OCI-LY3 (cell line): ENCODE data around the gene ZNF776.
"Not testable (repeated sequence)": the region's sequence is repeated elsewhere in the genome, so short reads cannot be mapped to it uniquely, and the experiment has no call there.

ENCODE experiments used
- H2AFZ ChIP-seq: fragments of 200-600, 300-600 bp; shearing (Covaris generic); 2 replicates; pipeline ENCODE4 v1.6.0; 2014; ENCODE audit warnings: antibody characterized with exemption, low read depth, low read length
- H3K27ac ChIP-seq: fragments of 200-600, 300-600 bp; sonication (generic); 2 replicates; pipeline ENCODE4 v1.5.1; 2014; ENCODE audit warnings: mild to moderate bottlenecking, low read length, moderate library complexity, mixed read lengths
- H3K27me3 ChIP-seq: fragments of 200-600, 300-600 bp; sonication (generic); 2 replicates; pipeline ENCODE4 v1.6.1; 2014; ENCODE audit warnings: low read depth, low read length, mixed read lengths
- H3K36me3 ChIP-seq: fragments of 200-600, 300-600 bp; sonication (generic); replicated peaks from 2 replicates; pipeline ENCODE3; 2014; ENCODE audit warnings: low read depth, low read length, mixed read lengths
- H3K4me1 ChIP-seq: fragments of 300-600, 200-600 bp; sonication (generic); 2 replicates; pipeline ENCODE4 v1.6.1; 2014; ENCODE audit warnings: low read length, mixed read lengths
- H3K4me2 ChIP-seq: fragments of 200-600, 300-600 bp; sonication (generic); 2 replicates; pipeline ENCODE4 v1.6.1; 2014; ENCODE audit warnings: low read length, mixed read lengths
- H3K4me3 ChIP-seq: fragments of 300-600, 200-600 bp; sonication (generic); 2 replicates; pipeline ENCODE4 v1.5.1; 2014; ENCODE audit warnings: antibody characterized with exemption, mild to moderate bottlenecking, low read length, moderate library complexity
- H3K79me2 ChIP-seq: fragments of 300-600, 200-600 bp; shearing (Covaris generic); 2 replicates; pipeline ENCODE4 v1.6.1; 2014; ENCODE audit warnings: mild to moderate bottlenecking, low read length, mixed read lengths
- H3K9ac ChIP-seq: fragments of 300-600, 200-600 bp; shearing (Covaris generic); 2 replicates; pipeline ENCODE4 v1.6.0; 2014; ENCODE audit warnings: mild to moderate bottlenecking, low read length, moderate library complexity
- H3K9me3 ChIP-seq: fragments of 200-600, 300-600 bp; shearing (Covaris generic); 2 replicates; pipeline ENCODE4 v1.6.1; 2014; ENCODE audit warnings: low read length, mixed read lengths; ENCODE audit not compliant: insufficient read depth
- H4K20me1 ChIP-seq: fragments of 200-600, 300-600 bp; sonication (generic); 2 replicates; pipeline ENCODE4 v1.6.1; 2016; ENCODE audit warnings: low read length, mixed read lengths; ENCODE audit not compliant: insufficient read depth
- CTCF ChIP-seq: fragments of 200-600, 300-600 bp; sonication (generic); IDR thresholded peaks from 2 replicates; pipeline ENCODE4 v1.5.1; 2014; ENCODE audit warnings: antibody characterized with exemption, low read length, low read depth
- EZH2phosphoT487 ChIP-seq: fragments of 200-600 bp; shearing (Covaris generic); IDR thresholded peaks from 2 replicates; pipeline ENCODE4 v1.6.1; 2018; ENCODE audit warnings: antibody characterized with exemption, mixed run types, low read depth

The ZNF776 gene

DNA sequence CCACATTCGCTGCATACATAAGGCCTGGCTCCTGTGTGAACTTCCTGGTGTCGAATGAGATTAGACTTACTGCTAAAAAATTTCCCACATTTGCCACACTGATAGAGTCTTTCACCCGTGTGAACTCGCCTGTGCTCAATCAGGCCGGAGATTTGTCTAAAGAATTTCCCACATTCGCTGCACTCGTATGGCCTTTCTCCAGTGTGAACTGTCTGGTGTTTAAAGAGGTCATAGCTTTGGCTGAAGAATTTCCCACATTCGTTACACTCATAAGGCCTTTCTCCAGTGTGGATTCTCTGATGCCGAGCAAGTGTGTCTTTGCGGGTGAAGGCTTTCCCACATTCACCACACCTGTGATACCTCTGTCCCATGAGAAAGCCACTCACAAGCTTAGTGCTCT is 25.7 kb upstream of the ZNF776 start:
- Histone ChIP-seq H3K4me3 (no peak overlapping the region), H2AFZ (no peak overlapping the region), H3K36me3 (peaks cover 54% of the 10 kb centered on the region), H3K9ac (no peak overlapping the region), H4K20me1 (no peaks in the 10 kb centered on the region), H3K4me2 (no peak overlapping the region), H3K27me3 (no peaks in the 10 kb centered on the region), H3K79me2 (peaks cover 9% of the 10 kb centered on the region), H3K27ac (no peak overlapping the region), H3K4me1 (no peaks in the 10 kb centered on the region), H3K9me3 (no peaks in the 10 kb centered on the region)
- no peak for TF ChIP-seq EZH2phosphoT487
- TF ChIP-seq CTCF, result no peak

GRCh38 chr19:57738320-57738719 is 8.3 kb upstream of the ZNF776 start:
- TF ChIP-seq CTCF, result peak; percentile 48
- H3K9ac ChIP-seq, H3K79me2 ChIP-seq, H3K36me3 ChIP-seq, H3K27me3 ChIP-seq, H3K4me3 ChIP-seq, H4K20me1 ChIP-seq, H2AFZ ChIP-seq, H3K9me3 ChIP-seq, H3K27ac ChIP-seq, H3K4me1 ChIP-seq: not testable (repeated sequence)
- peak overlapping the region; percentile 40 for H3K4me2 ChIP-seq

DNA sequence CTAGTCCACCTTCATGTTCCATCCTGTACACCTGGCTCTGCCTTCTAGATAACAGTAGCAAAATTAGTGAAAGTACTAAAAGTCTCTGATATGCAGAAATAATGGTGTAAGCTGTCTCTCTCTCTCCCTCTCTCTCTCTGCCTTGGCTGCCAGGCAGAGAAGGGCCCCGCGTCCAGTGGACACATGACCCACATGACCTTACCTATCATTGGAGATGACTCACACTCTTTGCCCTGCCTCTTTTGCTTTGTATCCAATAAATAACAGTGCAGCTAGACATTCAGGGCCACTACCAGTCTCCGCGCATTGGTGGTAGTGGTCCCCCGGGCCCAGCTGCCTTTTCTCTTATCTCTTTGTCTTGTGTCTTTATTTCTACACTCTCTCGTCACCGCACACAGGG is 7.8 kb upstream of the ZNF776 start:
- H3K4me1 ChIP-seq, H3K4me2 ChIP-seq, H4K20me1 ChIP-seq, H3K27me3 ChIP-seq, H3K9me3 ChIP-seq, H3K36me3 ChIP-seq, H2AFZ ChIP-seq, H3K9ac ChIP-seq, H3K79me2 ChIP-seq, H3K27ac ChIP-seq, H3K4me3 ChIP-seq: not testable (repeated sequence)

- no peaks in the 10 kb centered on the region for H3K27me3 ChIP-seq
- peak overlapping the region; percentile 97 for H3K4me2 ChIP-seq
- peaks cover 35% of the 10 kb centered on the region for H3K36me3 ChIP-seq
- H3K4me3 ChIP-seq, result peak overlapping the region; percentile 81
- TF ChIP-seq EZH2phosphoT487, result no peak
- no peak for TF ChIP-seq CTCF
- H3K9ac ChIP-seq, result peak overlapping the region; percentile 83
- no peaks in the 10 kb centered on the region for H3K9me3 ChIP-seq
- no peak overlapping the region; the same call in 1 of the 2 replicates for H3K27ac ChIP-seq
- peaks cover 46% of the 10 kb centered on the region for H3K79me2 ChIP-seq
- no peak overlapping the region for H2AFZ ChIP-seq
- peaks cover 17% of the 10 kb centered on the region for H3K4me1 ChIP-seq
- peaks cover 14% of the 10 kb centered on the region for H4K20me1 ChIP-seq
These were observed 825 bp downstream of the ZNF776 start for GRCh38 chr19:57747472-57747807.

- Histone ChIP-seq H3K4me3 (peak overlapping the region; percentile 81), H2AFZ (no peak overlapping the region), H3K79me2 (peaks cover 46% of the 10 kb centered on the region), H4K20me1 (peaks cover 14% of the 10 kb centered on the region), H3K4me2 (peak overlapping the region; percentile 97), H3K4me1 (peaks cover 17% of the 10 kb centered on the region), H3K27me3 (no peaks in the 10 kb centered on the region), H3K27ac (no peak overlapping the region), H3K9ac (no peak overlapping the region), H3K9me3 (no peaks in the 10 kb centered on the region), H3K36me3 (peaks cover 41% of the 10 kb centered on the region)
- TF ChIP-seq CTCF, result no peak
- TF ChIP-seq EZH2phosphoT487, result no peak
These were observed 1.4 kb downstream of the ZNF776 start for GRCh38 chr19:57748029-57748428.
